B cell (primary cell): ENCODE results near the gene ZBTB25. TPM values are rescaled to one million over a fixed set of nuclear protein-coding genes. Genes with fewer than 3 reads are reported as not detected.

Source experiments
- polyA plus RNA-seq: library from polyadenylated mRNA; depleted of rRNA; stranded (reverse); fragments of >200 nt; gene quantifications from 2 replicates; pipeline ENCODE4 v1.2.3, GENCODE V29; 2012
- small RNA-seq: library from RNA; depleted of rRNA; stranded (forward); fragments of <200 nt; gene quantifications from one replicate; pipeline ENCODE3, GENCODE V24; 2012; ENCODE audit warnings: low replicate concordance, low read depth; ENCODE audit not compliant: insufficient read length
- total RNA-seq, 2 donors: library from RNA; stranded (reverse); fragments of 120-200 nt in 1 of 2; gene quantifications; 1 replicate in 1 of 2; 2 replicates in 1 of 2; pipeline versions ENCODE4 v1.2.3 to v1.2.4, GENCODE V29; 2013 to 2022

Gene ZBTB25
- total and polyA plus RNA-seq, 2 donors (not counting 1 experiment from before 2014, with no cell fraction given) = 20.8 to 45.7 TPM

Small RNA genes within 50 kb of the gene (small RNA-seq; reads per million reads assigned to genes)
- not detected for gene AL049869.4

Other genes with a start within 250 kb of the ZBTB25 start
- gene ESR2, start 209.5 kb downstream of the ZBTB25 start, total RNA-seq = 87.8 and 98.7 TPM in 2 replicates
- 3.6 and 5.4 TPM in 2 replicates for gene ESR2, start 209.5 kb downstream of the ZBTB25 start, polyA plus RNA-seq
- gene MTHFD1, start 115.5 kb downstream of the ZBTB25 start, total RNA-seq = 47.1 and 51.3 TPM in 2 replicates
- 32.3 and 34.5 TPM in 2 replicates for gene MTHFD1, start 115.5 kb downstream of the ZBTB25 start, polyA plus RNA-seq
- 1.4 and 1.7 TPM in 2 replicates for gene AKAP5, start 38.3 kb downstream of the ZBTB25 start, total RNA-seq
- 0.21 and 0.32 TPM in 2 replicates for gene AKAP5, start 38.3 kb downstream of the ZBTB25 start, polyA plus RNA-seq
- gene ZBTB1, start 932 bp upstream of the ZBTB25 start, total RNA-seq = 108 and 109 TPM in 2 replicates
- gene ZBTB1, start 932 bp upstream of the ZBTB25 start, polyA plus RNA-seq = 52.8 and 81.6 TPM in 2 replicates
- 14.9 and 19.6 TPM in 2 replicates for gene HSPA2, start 36.9 kb upstream of the ZBTB25 start, total RNA-seq
- 3.6 and 4.5 TPM in 2 replicates for gene HSPA2, start 36.9 kb upstream of the ZBTB25 start, polyA plus RNA-seq
- not detected in 2 replicates for gene PPP1R36, start 46.1 kb upstream of the ZBTB25 start, total RNA-seq
- gene PPP1R36, start 46.1 kb upstream of the ZBTB25 start, polyA plus RNA-seq = 0.06 TPM in 1 of 2 replicates, not detected in the other
- gene PLEKHG3, start 200.6 kb upstream of the ZBTB25 start, total RNA-seq = 0.12 and 0.22 TPM in 2 replicates
- gene PLEKHG3, start 200.6 kb upstream of the ZBTB25 start, polyA plus RNA-seq = 0.25 and 0.63 TPM in 2 replicates